ENCODE measurements around the gene TRNAU1AP. TPM values are rescaled to one million over a fixed set of nuclear protein-coding genes. Genes with fewer than 3 reads are reported as not detected.

TRNAU1AP gene
- total RNA-seq, 4 donors from 2014 or later = 12.3 to 48.7 (median 25.4) TPM

DNA sequence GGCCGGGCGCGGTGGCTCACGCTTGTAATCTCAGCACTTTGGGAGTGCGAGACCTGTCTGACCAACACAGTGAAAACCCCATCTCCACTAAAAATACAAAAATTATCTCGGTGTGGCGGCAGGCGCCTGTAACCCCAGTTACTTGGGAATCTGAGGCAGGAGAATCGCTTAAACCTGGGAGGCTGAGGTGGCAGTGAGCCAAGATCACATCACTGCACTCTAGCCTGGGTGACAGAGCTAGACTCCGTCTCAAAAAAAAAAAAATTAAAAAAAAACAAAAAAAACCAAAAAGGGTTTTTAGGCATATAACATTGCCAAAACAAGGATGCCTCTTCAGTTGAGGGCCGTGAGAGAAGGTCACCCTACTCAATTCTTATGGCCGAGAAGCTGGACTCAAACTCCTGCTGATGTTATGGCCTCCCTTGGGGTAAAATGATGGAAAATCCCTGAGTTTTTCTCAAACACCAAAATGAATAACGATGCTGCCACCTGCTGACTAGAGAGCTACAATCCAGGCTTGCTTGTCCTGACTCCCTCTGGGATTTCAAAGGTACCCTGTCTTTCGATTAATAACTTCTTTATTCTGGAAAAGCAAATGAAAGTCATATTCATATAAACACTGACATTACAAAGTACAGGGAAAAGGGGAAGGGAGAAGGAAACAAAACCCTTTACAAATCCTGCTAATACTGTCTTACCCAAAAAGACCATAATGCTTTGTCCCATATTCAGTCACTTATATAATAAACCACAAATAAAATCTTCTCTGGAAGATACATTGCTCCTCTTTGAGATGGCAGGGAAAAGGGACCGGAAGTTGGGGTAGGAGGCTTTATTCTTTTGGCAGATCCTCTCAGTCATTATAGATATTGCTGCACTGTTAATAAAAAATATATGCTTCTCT lies 49.9 kb downstream of the TRNAU1AP start:
- Histone ChIP-seq H3K27ac (no peak overlapping the region), H3K9me3 (no peaks in the 10 kb centered on the region), H3K36me3 (peaks cover 0 to 57% (median 0%) of the 10 kb centered on the region in 3 donors), H3K4me1 (no peaks in the 10 kb centered on the region), H3K4me3 (no peak overlapping the region), H3K27me3 (no peaks in the 10 kb centered on the region)
- peak in 2 of 3 donors; percentile 29 to 77 for DNase-seq
- TF ChIP-seq, protein P1, sequence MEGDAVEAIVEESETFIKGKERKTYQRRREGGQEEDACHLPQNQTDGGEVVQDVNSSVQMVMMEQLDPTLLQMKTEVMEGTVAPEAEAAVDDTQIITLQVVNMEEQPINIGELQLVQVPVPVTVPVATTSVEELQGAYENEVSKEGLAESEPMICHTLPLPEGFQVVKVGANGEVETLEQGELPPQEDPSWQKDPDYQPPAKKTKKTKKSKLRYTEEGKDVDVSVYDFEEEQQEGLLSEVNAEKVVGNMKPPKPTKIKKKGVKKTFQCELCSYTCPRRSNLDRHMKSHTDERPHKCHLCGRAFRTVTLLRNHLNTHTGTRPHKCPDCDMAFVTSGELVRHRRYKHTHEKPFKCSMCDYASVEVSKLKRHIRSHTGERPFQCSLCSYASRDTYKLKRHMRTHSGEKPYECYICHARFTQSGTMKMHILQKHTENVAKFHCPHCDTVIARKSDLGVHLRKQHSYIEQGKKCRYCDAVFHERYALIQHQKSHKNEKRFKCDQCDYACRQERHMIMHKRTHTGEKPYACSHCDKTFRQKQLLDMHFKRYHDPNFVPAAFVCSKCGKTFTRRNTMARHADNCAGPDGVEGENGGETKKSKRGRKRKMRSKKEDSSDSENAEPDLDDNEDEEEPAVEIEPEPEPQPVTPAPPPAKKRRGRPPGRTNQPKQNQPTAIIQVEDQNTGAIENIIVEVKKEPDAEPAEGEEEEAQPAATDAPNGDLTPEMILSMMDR (IDR thresholded peaks at IDR 0.05) = peak; percentile 25 to 84 (median 62)
- no peak for TF ChIP-seq POLR2A (IDR thresholded peaks at IDR 0.05)

- no peak for DNase-seq
- Histone ChIP-seq H3K4me3 (no peak overlapping the region), H3K27ac (no peak overlapping the region), H3K4me1 (no peaks in the 10 kb centered on the region), H3K36me3 (peaks cover 0 to 71% (median 0%) of the 10 kb centered on the region in 3 donors), H3K27me3 (no peaks in the 10 kb centered on the region), H3K9me3 (no peaks in the 10 kb centered on the region)
- TF ChIP-seq, protein P1 (IDR thresholded peaks at IDR 0.05) = no peak
- TF ChIP-seq POLR2A (IDR thresholded peaks at IDR 0.05) = no peak
Observed at GRCh38 chr1:28604411-28604810, 51.5 kb downstream of the TRNAU1AP start.

DNA sequence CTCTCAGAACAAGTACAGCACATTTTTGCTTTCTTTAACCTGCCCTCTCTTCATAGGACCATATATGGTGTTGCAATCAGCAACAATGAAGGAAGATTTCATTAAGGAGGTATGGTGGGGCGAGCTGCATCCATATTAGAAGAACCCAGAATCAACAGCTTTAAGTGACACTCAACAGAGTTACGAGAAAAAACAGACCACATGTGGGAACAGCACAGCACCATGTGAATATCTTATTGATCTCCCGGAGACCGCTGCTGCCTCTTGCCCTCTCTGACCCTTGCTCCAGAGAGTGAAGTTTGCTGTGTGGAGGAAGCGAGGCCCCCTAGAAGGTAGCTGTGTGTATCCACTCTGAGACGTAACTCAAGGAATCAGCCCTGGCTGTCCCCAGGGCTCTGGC lies 52.1 kb downstream of the TRNAU1AP start:
- Histone ChIP-seq H3K9me3 (no peaks in the 10 kb centered on the region), H3K36me3 (peaks cover 0 to 76% (median 0%) of the 10 kb centered on the region in 3 donors)
- DNase-seq = no peak

GRCh38 chr1:28606771-28607170 lies 53.9 kb downstream of the TRNAU1AP start:
- Histone ChIP-seq H3K27ac (no peak overlapping the region), H3K9me3 (no peaks in the 10 kb centered on the region), H3K36me3 (peaks cover 0 to 94% (median 0%) of the 10 kb centered on the region in 3 donors), H3K4me1 (no peaks in the 10 kb centered on the region), H3K27me3 (no peaks in the 10 kb centered on the region), H3K4me3 (no peak overlapping the region)
- no peak for TF ChIP-seq POLR2A (IDR thresholded peaks at IDR 0.05)
- TF ChIP-seq, protein P1 (IDR thresholded peaks at IDR 0.05) = no peak
- no peak for DNase-seq

More for the DNA sequence above, 52.1 kb downstream of the TRNAU1AP start:
- no peak overlapping the region for H3K4me3 ChIP-seq
- no peaks in the 10 kb centered on the region for H3K4me1 ChIP-seq
- H3K27me3 ChIP-seq = no peaks in the 10 kb centered on the region
- TF ChIP-seq, protein P1 (IDR thresholded peaks at IDR 0.05) = no peak
- TF ChIP-seq POLR2A (IDR thresholded peaks at IDR 0.05) = no peak
- no peak overlapping the region for H3K27ac ChIP-seq

- peaks cover 0 to 95% (median 0%) of the 10 kb centered on the region in 3 donors for H3K36me3 ChIP-seq
- TF ChIP-seq POLR2A (IDR thresholded peaks at IDR 0.05) = no peak
- TF ChIP-seq, protein P1 (IDR thresholded peaks at IDR 0.05) = no peak
- H3K9me3 ChIP-seq = no peaks in the 10 kb centered on the region
- H3K4me1 ChIP-seq = no peaks in the 10 kb centered on the region
- H3K27me3 ChIP-seq = no peaks in the 10 kb centered on the region
- no peak overlapping the region for H3K4me3 ChIP-seq
- no peak overlapping the region for H3K27ac ChIP-seq
- no peak for DNase-seq
Observed at GRCh38 chr1:28613175-28613574, 60.3 kb downstream of the TRNAU1AP start.

Small RNA genes lying within 50 kb of the gene (small RNA-seq; reads per million reads assigned to genes)
- gene SNORA16A (0 reads per million in 2 donors), gene SNORA44 (0 reads per million in 2 donors), gene SNORA61 (0 reads per million in 2 donors), gene SNORA73A (0 reads per million in 2 donors), gene SNORA73B (11.6 to 34.1 reads per million in 2 donors), gene SNORD99 (40,376 to 48,005 reads per million in 2 donors)

Other genes with a start within 250 kb of the TRNAU1AP start
- 10 to 100 TPM; 27.2 to 68.0 (median 32.2) TPM for gene MED18, start 224.0 kb upstream of the TRNAU1AP start, total RNA-seq
- 10 to 100 TPM; 36.6 to 51.7 (median 44.6) TPM for gene PHACTR4, start 183.3 kb upstream of the TRNAU1AP start, total RNA-seq
- 10 to 100 TPM; 18.2 to 66.8 (median 25.8) TPM for gene RCC1, start 47.0 kb upstream of the TRNAU1AP start, total RNA-seq
- 1 to 10 TPM; 1.8 to 6.6 (median 4.6) TPM for gene RAB42, start 39.2 kb downstream of the TRNAU1AP start, total RNA-seq
- gene TAF12, start 90.0 kb downstream of the TRNAU1AP start, total RNA-seq = 10 to 100 TPM; 12.2 to 34.7 (median 14.6) TPM
- gene RNU11, start 95.5 kb downstream of the TRNAU1AP start, total RNA-seq = not detected
- 10 to 100 TPM; 11.0 to 15.7 (median 11.8) TPM for gene GMEB1, start 115.7 kb downstream of the TRNAU1AP start, total RNA-seq
- gene YTHDF2, start 183.9 kb downstream of the TRNAU1AP start, total RNA-seq = 10 to 100 TPM; 36.3 to 54.1 (median 46.6) TPM

All from Peyer's patch (tissue), 4 donors.